DMS53 treated with DMSO at 0.1 percent for 48 hours (cell line): ENCODE data around the gene AKAP13.

ENCODE experiments used
- DNase-seq: peaks from one replicate; lab custom pipeline; 2025; ENCODE audit not compliant: unreplicated experiment; lab: John Stamatoyannopoulos, UW

The AKAP13 gene

DNA sequence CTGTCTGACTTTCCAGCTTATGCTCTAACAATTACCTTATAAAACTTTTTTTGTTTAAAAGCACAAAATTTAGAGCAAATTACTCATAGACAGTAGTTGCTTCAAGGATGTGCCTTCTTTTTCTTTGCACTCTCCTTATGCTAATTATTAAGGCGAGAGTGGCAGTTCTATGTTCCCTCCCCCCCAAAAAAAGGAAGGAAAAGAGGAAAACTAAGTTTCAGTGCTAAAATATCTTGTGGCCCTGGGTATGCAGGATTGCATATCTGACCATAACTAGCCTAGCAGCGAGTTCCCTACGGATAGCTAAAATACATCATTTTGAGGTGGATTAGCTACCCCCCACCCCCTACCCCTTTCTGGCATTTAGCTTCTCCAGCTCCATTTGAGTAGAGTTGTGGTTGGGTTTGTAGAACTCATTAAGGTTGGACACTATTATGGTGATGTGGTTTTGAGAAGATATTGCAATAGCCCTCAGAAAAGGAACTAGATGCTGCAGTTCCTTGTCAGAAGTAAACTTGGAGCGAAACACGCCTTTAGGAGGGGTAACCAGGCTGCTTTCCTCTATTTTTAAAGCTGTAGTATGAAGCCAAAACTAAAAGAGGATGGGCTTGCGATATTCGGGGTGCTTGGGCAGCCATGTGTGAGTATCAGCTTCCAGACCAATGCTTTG is 174.6 kb downstream of the AKAP13 start:
- no peak for DNase-seq

DNA sequence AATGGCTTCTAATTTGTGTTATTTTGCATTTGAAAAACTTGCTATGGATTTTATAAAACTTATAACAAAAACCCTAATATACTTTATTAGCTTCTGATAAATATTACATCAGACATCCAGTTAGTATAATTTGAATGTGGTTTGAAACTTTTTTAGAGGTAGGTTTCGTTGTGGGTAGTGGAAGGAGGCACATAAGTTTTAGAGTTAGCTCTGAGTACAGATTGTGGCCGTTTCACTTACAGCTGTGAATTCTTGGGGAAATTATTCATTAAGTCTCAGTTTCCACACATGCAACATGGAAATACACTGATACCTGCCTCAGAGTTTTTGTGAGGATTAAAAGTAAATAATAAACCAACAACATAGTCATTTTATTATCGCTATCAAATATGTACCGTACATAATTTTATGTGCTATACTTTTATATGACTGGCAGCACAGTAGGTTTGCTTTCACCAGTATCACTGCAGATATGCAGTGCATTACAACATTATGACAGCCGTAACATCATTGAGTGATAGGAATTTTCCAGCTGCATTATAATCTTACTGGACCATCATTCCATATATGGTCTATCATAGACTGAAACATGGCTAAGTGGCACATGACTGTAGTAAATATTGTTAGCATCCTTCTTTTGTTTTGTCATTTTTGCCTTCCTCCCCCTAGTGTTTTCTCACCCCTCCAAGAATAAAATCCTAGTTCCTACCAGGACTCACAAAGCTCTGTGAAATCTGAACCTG is 175.6 kb downstream of the AKAP13 start:
- DNase-seq, result no peak

DNA sequence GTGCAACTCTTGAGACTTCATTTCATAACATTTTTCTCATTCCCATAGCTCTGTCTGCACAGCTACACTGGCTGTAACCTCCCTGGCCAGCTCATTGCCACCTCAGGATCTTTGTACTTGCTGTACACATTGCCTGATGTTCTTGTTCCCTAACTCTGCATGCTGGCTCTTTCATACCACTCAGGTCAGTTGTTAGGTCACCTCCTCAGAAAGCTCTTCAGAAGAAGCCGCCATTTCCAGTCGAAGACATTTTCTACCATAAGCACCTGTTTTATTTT is 176.2 kb downstream of the AKAP13 start:
- DNase-seq, result no peak

DNA sequence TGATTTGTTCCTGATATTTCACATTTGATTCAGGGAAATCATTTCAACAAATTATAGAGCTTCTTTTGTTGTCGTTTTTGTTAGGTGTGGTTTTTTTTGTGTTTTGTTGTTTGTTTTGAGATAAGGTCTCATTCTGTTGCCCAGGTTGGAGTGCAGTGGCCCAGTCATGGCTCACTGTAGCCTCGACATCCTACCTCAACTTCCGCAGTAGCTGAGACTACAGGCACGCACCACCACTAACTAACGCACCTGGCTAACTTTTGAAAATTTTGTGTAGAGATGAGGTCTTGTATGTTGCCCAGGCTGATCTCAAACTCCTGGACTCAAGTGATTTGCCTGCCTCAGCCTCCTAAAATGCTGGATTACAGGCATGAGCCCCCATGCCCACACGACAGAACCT is 177.0 kb downstream of the AKAP13 start:
- DNase-seq, result no peak

DNA sequence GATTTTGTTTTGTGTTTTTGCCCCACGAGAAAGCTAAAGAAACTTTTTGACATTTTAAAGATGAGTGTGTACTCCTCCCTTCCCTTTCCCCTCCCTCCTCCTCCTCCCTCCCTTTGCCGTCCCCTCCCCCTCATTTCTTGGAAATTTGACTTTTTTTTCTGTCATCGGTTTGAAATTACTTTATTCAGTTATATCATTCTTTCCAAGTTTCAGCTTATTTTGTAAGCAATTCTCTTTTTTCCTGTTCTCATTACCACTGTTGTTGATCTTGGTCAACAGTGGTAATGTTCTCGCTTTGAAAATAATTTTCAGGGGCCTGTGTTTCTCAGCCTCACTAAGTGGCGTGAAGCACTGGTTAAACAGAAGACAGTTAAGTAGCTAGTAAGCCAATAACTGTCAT is 178.4 kb downstream of the AKAP13 start:
- DNase-seq, result no peak

DNA sequence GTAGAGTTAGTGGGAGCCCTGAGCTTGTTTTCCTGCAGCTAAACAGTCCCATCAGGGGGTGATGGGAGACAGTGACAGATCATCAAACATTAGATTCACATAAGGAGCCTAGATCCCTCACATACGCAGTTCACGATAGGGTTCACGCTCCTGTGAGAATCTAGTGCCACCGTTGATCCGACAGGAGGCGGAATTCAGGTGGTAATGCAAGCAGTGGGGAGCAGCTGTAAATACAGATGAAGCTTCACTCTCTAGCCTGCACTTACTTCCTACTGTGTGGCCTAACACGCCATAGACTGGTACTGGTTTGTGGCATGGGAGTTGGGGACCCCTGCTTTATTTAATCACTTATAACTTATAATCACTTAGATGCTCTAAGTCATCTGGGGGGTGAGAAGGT is 179.1 kb downstream of the AKAP13 start:
- DNase-seq, result no peak

DNA sequence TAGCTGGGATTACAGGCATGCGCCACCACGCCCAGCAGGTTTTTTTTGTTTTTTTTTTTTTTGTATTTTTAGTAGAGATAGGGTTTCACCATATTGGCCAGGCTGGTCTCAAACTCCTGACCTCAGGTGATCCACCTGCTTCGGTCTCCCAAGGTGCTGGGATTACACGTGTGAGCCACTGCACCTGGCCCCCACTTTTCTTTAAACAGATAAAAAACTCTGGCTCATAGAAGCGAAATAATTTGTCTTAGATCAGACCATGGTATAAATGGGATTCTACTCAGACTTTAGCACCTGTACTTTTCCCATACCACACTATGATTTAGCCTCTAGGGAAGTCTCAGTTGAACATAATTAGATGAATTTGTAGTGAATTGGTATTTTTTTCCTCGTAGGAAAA is 182.4 kb downstream of the AKAP13 start:
- no peak for DNase-seq

DNA sequence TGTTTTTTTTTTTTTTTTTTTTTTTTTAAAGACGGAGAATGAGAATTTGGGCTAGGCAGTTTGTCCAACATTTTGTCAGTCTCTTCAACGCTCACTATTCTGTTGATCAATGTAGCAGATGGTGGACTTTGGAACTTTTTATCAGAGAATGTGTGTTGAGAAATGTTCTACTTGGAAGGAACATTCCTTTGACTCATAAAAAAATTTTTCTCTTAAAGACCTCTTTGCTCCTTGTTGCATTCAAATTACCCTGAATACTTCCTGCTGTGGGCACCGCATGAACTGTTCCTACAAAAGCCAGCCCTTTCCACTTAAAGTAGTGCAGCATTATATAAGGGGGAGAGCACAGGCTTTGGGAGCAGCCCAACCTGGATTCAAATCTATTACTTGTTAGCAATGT is 182.9 kb downstream of the AKAP13 start:
- DNase-seq, result no peak

DNA sequence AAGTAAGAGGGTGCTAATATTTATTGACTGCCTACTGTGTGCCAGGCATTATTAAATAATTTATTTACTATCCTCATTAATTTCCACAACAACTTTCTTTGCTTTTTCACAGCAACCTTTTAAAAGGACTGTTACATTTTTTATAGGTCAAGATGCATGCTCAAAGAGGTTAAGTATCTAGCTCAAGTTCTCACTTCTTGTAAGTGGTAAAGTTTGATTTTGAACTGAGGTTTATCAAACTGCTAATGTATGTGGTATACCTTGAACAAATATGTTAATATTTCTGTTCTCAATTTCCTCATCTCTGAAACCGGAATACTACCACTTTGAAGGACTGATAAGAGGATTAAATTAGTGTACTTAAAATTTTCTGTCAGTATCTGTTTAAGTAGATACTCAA is 183.3 kb downstream of the AKAP13 start:
- DNase-seq, result no peak

DNA sequence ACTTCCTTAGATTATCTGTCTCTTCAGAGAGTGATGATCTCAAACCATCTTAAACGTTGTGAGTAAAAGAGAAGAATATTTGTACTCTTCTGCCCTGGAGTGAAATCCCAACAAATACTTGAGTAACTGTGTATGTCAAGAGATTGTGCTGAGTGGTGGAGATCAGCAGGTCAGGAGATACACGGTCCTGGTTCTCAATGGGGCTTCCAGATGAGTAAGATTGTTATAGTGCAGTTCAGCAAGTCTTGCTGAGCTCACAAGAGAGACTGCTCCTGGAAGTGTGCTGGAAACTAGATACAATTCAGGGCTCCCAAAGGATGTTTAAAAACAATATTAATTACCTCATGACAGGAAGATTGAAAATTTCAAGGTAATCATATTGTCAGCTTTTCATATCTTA is 184.3 kb downstream of the AKAP13 start:
- no peak for DNase-seq

DNA sequence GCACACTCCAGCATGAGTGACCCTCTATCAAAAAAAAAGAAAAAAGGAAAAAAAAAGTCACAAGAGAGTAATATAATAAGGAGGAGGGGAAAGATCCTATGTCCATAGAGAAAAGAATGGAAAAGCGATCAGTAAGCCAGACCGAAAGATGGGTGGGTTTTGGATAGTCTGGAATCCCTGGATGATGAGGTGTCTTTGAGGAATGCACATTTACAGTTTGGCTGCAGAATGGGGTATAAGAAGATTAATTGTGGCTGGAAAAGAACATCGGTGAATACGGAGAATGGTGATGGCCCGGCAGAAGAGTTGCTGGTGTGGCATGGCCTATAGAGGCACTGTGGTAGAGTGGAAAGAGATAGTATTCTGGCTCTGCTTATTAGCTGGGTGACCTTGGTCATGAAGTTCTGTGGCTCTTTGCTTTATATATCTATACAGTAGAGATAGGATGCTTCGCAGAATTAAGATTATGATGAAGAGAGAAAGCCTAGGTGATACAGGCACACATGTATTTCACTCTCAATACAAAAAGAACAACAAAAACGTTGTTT is 187.9 kb downstream of the AKAP13 start:
- no peak for DNase-seq

DNA sequence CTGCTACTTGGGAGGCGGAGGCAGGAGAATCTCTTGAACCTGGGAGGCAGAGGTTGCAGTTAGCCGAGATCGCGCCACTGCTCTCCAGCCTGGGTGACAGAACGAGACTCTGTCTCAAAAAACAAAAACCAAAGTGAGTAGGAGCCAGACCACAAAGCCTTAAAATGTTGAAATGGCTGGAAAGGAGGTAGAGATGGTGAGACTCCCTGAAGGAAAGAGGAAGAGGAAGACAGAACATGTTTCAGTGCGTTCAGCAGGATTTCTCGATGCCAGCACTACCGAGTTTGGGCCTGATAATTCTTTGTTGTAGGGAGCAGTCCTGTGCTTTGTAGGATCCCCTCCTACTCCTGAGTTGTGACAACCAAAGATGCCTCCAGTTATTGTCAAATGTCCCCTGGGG is 189.9 kb downstream of the AKAP13 start:
- DNase-seq, result no peak

DNA sequence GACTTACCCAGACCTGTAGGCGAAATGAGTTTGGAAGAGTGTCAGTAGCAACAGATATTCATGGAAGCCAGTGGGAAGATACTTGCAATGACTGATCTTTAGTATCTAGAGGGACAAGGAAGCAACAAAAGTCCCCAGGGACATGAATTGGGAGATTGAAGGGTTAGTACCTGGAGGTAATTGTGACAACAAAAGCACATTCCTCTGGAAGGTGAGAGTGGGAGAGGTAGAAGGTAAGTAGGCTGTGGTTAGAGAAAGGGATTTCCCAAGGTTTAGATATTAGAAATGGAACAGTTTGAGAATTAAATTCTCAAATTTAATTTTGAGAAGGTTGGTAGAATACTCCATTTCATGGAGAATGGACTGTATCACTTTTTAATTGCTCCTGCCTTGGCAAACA is 191.4 kb downstream of the AKAP13 start:
- DNase-seq, result no peak

DNA sequence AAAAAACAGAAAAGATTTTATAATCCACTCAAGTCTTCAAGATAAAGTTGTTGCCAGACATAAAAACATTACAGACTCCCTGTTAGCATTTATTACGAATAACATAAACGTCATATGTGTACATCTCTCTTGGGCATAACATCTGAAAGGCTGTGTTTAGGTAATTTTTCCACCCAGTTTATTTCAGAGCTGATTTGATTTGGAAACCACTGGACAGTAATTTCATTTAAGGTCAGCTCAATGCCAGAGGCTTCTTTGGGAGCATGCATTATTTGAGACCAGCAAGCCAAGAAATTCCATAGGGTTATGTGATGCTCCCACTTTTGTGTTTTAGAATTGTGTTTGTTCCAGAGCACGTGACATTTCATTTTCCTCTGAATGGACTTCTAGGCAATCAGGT is 196.0 kb downstream of the AKAP13 start:
- DNase-seq, result no peak

DNA sequence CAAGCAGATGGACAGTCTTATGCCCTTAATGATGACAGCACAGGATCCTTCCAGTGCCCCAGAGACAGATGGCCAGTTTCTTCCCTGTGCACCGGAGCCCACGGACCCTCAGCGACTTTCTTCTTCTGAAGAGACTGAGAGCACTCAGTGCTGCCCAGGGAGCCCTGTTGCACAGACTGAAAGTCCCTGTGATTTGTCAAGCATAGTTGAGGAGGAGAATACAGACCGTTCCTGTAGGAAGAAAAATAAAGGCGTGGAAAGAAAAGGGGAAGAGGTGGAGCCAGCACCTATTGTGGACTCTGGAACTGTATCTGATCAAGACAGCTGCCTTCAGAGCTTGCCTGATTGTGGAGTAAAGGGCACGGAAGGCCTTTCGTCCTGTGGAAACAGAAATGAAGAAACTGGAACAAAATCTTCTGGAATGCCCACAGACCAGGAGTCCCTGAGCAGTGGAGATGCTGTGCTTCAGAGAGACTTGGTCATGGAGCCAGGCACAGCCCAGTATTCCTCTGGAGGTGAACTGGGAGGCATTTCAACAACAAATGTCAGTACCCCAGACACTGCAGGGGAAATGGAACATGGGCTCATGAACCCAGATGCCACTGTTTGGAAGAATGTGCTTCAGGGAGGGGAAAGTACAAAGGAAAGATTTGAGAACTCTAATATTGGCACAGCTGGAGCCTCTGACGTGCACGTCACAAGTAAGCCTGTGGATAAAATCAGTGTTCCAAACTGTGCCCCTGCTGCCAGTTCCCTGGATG is 198.7 kb downstream of the AKAP13 start:
- no peak for DNase-seq

DNA sequence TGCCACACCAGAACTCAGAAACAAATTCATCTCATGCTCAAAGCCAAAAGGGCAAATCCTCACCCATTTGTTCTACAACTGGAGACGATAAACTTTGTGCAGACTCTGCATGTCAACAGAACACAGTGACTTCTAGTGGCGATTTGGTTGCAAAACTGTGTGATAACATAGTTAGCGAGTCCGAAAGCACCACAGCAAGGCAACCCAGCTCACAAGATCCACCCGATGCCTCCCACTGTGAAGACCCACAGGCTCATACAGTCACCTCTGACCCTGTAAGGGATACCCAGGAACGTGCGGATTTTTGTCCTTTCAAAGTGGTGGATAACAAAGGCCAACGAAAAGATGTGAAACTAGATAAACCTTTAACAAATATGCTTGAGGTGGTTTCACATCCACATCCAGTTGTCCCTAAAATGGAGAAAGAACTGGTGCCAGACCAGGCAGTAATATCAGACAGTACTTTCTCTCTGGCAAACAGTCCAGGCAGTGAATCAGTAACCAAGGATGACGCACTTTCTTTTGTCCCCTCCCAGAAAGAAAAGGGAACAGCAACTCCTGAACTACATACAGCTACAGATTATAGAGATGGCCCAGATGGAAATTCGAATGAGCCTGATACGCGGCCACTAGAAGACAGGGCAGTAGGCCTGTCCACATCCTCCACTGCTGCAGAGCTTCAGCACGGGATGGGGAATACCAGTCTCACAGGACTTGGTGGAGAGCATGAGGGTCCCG is 199.7 kb downstream of the AKAP13 start:
- DNase-seq, result no peak

DNA sequence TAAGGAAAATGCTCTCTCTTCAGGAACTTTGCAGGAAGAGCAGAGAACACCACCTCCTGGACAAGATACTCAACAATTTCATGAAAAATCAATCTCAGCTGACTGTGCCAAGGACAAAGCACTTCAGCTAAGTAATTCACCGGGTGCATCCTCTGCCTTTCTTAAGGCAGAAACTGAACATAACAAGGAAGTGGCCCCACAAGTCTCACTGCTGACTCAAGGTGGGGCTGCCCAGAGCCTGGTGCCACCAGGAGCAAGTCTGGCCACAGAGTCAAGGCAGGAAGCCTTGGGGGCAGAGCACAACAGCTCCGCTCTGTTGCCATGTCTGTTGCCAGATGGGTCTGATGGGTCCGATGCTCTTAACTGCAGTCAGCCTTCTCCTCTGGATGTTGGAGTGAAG is 200.5 kb downstream of the AKAP13 start:
- no peak for DNase-seq

DNA sequence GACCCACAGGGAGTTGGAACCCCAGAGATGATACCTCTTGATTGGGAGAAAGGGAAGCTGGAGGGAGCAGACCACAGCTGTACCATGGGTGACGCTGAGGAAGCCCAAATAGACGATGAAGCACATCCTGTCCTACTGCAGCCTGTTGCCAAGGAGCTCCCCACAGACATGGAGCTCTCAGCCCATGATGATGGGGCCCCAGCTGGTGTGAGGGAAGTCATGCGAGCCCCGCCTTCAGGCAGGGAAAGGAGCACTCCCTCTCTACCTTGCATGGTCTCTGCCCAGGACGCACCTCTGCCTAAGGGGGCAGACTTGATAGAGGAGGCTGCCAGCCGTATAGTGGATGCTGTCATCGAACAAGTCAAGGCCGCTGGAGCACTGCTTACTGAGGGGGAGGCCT is 201.1 kb downstream of the AKAP13 start:
- DNase-seq, result no peak

DNA sequence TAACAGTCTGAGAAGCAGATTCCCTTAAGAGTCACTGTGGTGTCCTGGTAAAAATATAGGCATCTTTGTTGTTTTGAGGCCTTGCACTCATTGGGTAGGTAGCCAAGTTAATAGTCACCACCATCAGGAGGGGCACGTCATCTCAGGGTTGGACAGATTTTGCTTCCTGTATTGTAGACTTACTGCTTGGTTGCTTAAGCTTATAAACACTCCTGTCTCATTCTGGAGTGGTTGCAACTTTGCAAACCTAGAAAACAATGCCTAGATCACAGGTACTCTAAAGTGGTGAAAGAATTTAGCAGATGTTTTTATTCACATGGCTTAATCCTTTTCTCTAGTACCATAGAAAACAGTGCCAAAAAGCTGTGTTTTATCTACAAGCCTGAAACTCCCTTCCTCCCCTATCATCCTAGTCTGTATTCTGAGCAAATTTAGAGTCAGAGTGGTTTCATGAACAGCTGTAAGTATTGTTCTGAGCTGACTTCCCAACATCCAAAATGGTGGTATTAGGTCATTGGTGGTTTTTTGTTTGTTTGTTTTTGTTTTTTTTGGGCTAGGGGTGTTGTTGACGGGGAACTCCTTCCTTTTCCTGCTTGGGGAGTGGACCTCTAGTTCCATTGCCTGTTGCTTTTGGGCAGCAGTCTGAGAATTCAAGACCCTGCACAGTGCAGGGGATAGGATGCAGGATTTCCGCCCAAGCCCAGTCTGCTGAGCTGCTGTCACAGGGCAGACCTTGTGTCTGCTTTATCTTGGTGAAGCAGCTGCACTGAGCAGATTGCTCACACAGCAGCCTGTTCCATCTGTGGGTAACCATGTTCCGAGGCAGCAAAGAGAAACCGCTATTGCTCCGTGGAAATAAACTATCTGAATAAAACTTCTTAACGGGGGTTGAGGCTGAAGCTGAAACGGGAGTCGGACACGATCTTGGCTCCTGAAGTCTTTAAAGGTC is 202.0 kb downstream of the AKAP13 start:
- no peak for DNase-seq

DNA sequence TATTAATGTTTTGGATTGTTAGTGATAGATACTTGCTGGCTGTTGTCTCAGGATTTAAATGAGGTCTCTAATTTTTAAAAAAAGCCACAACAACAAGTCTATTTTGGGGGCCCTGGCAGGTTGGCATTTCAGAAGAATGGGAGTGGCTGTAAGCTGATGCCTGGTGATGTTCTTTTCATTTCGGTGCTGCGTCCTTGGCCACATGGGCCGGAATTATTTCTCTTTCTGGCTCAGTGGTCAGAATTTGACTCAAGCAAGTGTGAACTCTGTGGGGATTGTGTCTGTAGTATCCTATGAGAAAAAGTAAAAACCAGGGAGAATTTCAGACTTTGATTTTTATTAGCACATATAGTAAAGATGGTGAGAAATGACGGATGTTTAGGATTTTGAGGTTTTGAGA is 203.0 kb downstream of the AKAP13 start:
- DNase-seq, result no peak
